Aorta (tissue), 5 donors: Measurements from ENCODE around the gene ACP6. TPM values are rescaled to one million over a fixed set of nuclear protein-coding genes. Genes with fewer than 3 reads are reported as not detected.
"Not testable (repeated sequence)": the region's sequence is repeated elsewhere in the genome, so short reads cannot be mapped to it uniquely, and the experiment has no call there.

Source experiments
- ATAC-seq: fragments of 200-7000 bp; cut with Tn5 transposase; one replicate; pipeline ENCODE4 v1.9.1; 2022; ENCODE audit warnings: moderate library complexity; ENCODE audit not compliant: low FRiP score
- DNase-seq, 2 donors: peaks; one replicate each; pipeline ENCODE4 v3.0.0-alpha.2; 2020
- H3K27ac ChIP-seq, 2 donors: one replicate each; pipeline ENCODE4 v1.5.1; 2013; ENCODE audit warnings: low read length in 2 of 2, mild to moderate bottlenecking in 2 of 2, moderate library complexity in 2 of 2, control low read depth in 1 of 2, inconsistent platforms in 1 of 2, low read depth in 1 of 2
- H3K27me3 ChIP-seq, 2 donors: one replicate each; pipeline ENCODE4 v1.6.1; 2013; ENCODE audit warnings: control low read depth in 1 of 2, low read length in 1 of 2, mild to moderate bottlenecking in 1 of 2, moderate library complexity in 1 of 2; ENCODE audit not compliant: insufficient read depth in 2 of 2, control insufficient read depth in 1 of 2
- H3K36me3 ChIP-seq, 2 donors: one replicate each; pipeline ENCODE4 v1.6.1; 2013; ENCODE audit warnings: control low read depth in 1 of 2, low read length in 1 of 2, mild to moderate bottlenecking in 1 of 2; ENCODE audit not compliant: insufficient read depth in 2 of 2, control insufficient read depth in 1 of 2
- H3K4me1 ChIP-seq, 2 donors: one replicate each; pipeline ENCODE4 v1.6.1; 2013; ENCODE audit warnings: low read length in 2 of 2, control low read depth in 1 of 2, mild to moderate bottlenecking in 1 of 2, moderate library complexity in 1 of 2; ENCODE audit not compliant: insufficient read depth in 2 of 2, control insufficient read depth in 1 of 2
- H3K4me3 ChIP-seq, 2 donors: one replicate each; pipeline ENCODE4 v1.5.1; 2013; ENCODE audit warnings: low read length in 2 of 2, control low read depth in 1 of 2, mild to moderate bottlenecking in 1 of 2
- H3K9me3 ChIP-seq: one replicate; pipeline ENCODE4 v1.6.1; 2013; ENCODE audit warnings: mild to moderate bottlenecking, low read length; ENCODE audit not compliant: control insufficient read depth
- WGBS, 2 donors: extraction: QIAGEN DNeasy Blood & Tissue Kit; methylation state at CpG; one replicate each; pipeline ENCODE4 v1.1.7; 2013; 5-methylcytosine and 5-hydroxymethylcytosine counted together
- intact Hi-C, 2 donors: fragments of 100-400 bp; cut with DNase I; formaldehyde crosslinking; loops; one replicate each; pipeline versions ENCODE4 v1.14.2 to v1.15.0; 2022
- polyA plus RNA-seq, 2 donors: library from polyadenylated mRNA; stranded (reverse); fragments of 200-250 nt; gene quantifications; one replicate each; pipeline ENCODE4 v1.2.3, GENCODE V29; 2013
- total RNA-seq, 2 donors: library from RNA; stranded (reverse); fragmentation: NEBNext Ultra II Directional; extraction: Animal tissue kit (Norgen Biotek cat#: 25700); gene quantifications; one replicate each; pipeline ENCODE4 v1.2.1, GENCODE V29; 2021
- donor health status: healthy with polysubstance abuse.
- donor health status: Bipolar disorder and iron deficiency.
- donor health status: DM: no; HTN: no; CAD: no.
- donor health status: DM: no; HTN: no; CAD: no.
- donor health status: DM: yes; HTN: yes; CAD: no.

ACP6 gene
- total and polyA plus RNA-seq, 4 donors: 5.9 to 24.0 (median 14.5) TPM

GRCh38 chr1:147683163-147683763 is 12.9 kb upstream of the ACP6 start:
- H3K4me1 ChIP-seq: no peaks in the 10 kb centered on the region

DNA sequence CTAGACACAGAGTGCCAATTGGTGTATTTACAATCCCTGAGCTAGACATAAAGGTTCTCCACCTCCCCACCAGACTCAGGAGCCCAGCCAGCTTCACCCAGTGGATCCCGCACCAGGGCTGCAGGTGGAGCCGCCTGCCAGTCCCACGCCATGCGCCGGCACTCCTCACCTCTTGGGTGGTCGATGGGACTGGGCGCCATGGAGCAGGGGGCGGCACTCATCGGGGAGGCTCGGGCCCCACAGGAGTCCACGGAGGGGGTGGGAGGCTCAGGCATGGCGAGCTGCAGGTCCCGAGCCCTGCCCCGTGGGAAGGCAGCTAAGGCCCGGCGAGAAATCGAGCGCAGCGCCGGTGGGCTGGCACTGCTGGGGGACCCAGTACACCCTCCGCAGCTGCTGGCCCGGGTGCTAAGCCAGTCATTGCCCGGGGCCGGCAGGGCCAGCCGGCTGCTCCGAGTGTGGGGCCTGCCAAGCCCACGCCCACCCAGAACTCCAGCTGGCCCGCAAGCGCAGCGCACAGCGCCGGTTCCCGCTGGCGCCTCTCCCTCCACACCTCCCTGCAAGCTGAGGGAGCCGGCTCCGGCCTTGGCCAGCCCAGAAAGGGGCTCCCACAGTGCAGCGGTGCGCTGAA is 10.4 kb upstream of the ACP6 start:
- H3K27ac ChIP-seq, intact Hi-C loops, DNase-seq, H3K9me3 ChIP-seq, H3K4me3 ChIP-seq, H3K36me3 ChIP-seq, H3K4me1 ChIP-seq, ATAC-seq, H3K27me3 ChIP-seq: not testable (repeated sequence)
- 96 to 97% methylated on average over 29 to 38 of the region's 38 CpGs for WGBS, 2 donors

More at GRCh38 chr1:147683163-147683763, 12.9 kb upstream of the ACP6 start:
- intact Hi-C loops: no loop called here
- Histone ChIP-seq H3K9me3 (peaks cover 7% of the 10 kb centered on the region), H3K27ac (no peak overlapping the region), H3K27me3 (no peaks in the 10 kb centered on the region), H3K4me3 (no peak overlapping the region), H3K36me3 (no peaks in the 10 kb centered on the region)
- no peak for DNase-seq
- ATAC-seq: no peak

DNA sequence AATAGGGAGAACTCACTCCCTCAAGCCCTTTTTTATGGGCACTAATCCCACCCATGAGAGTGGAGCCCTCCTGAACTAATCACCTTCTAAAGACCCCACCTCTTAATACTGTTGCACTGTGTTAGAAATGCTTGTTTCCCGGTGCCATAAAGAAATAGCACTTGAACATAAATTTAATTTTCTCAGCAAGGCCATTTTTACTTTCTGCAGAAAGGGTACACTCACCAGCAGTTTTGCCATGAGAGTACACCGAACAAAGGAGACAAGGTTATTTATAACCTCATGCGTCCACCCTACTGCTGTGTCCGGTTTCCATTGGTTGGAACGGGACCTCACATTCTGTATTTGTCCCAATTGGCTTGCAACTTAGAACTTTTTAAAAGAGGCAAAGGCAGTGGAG is 7.4 kb upstream of the ACP6 start:
- WGBS, 2 donors: 90 to 95% methylated on average over 5 of the region's 5 CpGs
- DNase-seq, H3K9me3 ChIP-seq, intact Hi-C loops, H3K27ac ChIP-seq, H3K27me3 ChIP-seq, H3K36me3 ChIP-seq, H3K4me1 ChIP-seq, H3K4me3 ChIP-seq, ATAC-seq: not testable (repeated sequence)

DNA sequence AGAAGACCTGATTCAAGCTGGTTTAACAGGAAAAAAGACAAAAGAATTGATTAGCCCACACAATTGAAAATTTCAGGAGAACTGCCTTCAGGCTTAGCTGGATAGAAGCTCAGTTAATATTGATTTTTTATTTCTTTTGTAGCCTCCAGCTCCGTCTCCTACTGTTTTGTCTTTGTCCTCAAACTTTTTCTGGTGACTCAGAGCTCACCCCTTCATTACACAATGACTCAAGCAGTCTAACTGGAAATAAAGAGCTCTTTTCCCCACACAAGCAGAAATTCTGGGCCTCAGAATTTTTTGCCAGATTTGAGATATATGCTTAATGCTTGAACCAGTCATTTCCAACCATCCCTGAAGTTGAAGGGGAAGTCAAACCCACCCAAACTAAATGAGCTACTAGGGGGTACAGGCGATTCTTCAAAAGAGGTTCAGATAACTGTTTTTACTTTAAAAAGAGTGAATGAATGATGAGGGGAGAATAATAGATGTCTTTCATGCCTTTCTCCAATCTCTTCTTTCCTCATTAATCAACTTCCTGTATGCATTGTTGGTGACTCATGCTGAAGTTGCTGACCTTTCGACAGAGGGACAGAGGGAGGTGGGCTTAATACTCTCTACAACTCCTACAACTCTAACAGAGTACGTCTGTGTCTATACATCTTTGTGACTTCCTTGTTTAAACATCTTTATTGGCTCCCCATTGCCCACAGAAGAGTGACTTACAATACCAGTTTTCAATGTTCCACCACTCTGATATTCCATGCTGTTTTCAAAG is 6.2 kb upstream of the ACP6 start:
- Histone ChIP-seq H3K36me3 (no peaks in the 10 kb centered on the region), H3K4me3 (no peak overlapping the region), H3K27me3 (no peaks in the 10 kb centered on the region), H3K9me3 (peaks cover 3% of the 10 kb centered on the region), H3K4me1 (no peaks in the 10 kb centered on the region), H3K27ac (no peak overlapping the region)
- ATAC-seq (no peak), DNase-seq (no peak)
- intact Hi-C loops: no loop called here
- WGBS, 2 donors: 56 to 65% methylated on average over 4 of the region's 4 CpGs

GRCh38 chr1:147673816-147674215 is 3.5 kb upstream of the ACP6 start:
- WGBS, 2 donors: 51 to 52% methylated on average over 2 of the region's 2 CpGs
- Histone ChIP-seq H3K4me1 (no peaks in the 10 kb centered on the region), H3K27ac (no peak overlapping the region), H3K27me3 (no peaks in the 10 kb centered on the region), H3K4me3 (no peak overlapping the region), H3K9me3 (peaks cover 3% of the 10 kb centered on the region), H3K36me3 (no peaks in the 10 kb centered on the region)
- ATAC-seq: no peak
- no peak for DNase-seq
- intact Hi-C loops: no loop called here

- Histone ChIP-seq H3K36me3 (no peaks in the 10 kb centered on the region), H3K27me3 (no peaks in the 10 kb centered on the region), H3K4me1 (no peaks in the 10 kb centered on the region), H3K4me3 (no peak overlapping the region), H3K9me3 (peaks cover 1% of the 10 kb centered on the region), H3K27ac (no peak overlapping the region)
- DNase-seq (no peak), ATAC-seq (no peak)
- intact Hi-C loops: no loop called here
- 41 to 45% methylated on average over 2 of the region's 2 CpGs for WGBS, 2 donors
Measured at GRCh38 chr1:147673406-147673805, 3.1 kb upstream of the ACP6 start.

DNA sequence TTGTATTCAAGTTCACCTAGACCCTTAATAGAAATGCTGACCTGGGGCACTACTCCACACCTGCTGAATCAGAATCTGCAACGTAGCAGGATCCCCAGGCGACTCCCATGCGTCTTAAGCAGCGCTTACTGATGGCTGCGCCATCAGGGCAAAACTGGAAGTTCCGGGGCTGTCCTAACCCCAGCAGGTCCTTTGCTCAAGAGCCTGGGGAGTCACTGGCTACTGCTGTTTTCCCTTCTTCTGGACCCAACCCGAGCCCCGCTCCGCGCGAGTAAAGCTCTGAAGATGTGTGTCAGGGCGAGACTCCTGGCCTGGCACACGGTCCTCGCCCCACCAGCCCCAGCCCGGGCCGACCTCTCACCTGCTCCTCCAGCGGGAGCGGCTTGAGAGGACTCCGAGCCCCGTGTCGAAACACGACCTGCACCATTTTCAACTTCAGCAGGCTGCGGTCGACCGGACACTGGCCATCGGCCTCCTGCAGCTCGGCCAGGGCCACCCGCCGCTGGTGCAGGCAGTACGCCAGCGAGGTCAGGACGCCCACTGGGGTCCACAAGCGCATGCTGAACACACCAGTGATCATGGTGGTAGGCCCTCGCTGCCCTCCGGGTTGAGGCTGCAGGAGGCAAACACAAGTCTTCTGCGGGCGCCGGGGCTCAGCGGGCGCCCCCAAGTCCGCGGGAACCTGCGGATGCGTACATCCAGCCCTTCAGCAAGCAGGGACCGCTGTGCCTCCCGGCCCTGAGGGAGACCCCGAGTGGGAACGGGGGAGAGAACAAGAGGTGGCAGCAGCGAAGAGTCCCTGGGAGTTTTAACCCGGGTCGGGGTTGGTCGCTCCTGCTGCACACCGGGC is 630 bp downstream of the ACP6 start:
- Histone ChIP-seq H3K27ac (peak overlapping the region in 1 of 2 donors; percentile 76), H3K4me1 (no peaks in the 10 kb centered on the region), H3K4me3 (peak overlapping the region; percentile 75 to 97), H3K36me3 (no peaks in the 10 kb centered on the region), H3K27me3 (no peaks in the 10 kb centered on the region), H3K9me3 (no peaks in the 10 kb centered on the region)
- intact Hi-C loops: no loop called here
- 0% methylated on average over 52 to 53 of the region's 53 CpGs for WGBS, 2 donors
- peak; percentile 62 to 84 for DNase-seq
- ATAC-seq: peak; percentile 77

DNA sequence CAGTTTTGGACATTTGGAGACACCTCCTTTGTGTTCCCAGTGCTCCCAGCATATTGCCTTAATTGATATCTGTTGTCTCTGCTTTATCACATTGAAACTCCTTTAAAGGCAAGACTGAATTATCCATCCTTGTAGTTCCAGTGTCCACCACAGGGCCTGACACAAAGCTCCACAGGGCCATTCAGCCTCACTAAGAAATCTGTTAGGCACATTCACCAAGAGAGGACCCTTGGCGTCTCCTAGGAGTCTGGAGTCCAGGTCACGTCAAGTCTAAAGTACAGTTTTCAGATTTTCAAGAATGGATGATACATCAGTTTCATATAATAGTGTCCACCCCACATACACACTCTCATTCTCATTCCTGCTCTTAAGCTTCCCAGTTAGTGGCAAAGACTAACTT is 4.8 kb downstream of the ACP6 start:
- H3K27me3 ChIP-seq: no peaks in the 10 kb centered on the region
- no peak overlapping the region for H3K27ac ChIP-seq
- no peak for ATAC-seq
- no peaks in the 10 kb centered on the region for H3K9me3 ChIP-seq
- 94% methylated on average over 2 of the region's 2 CpGs for WGBS, 2 donors
- H3K36me3 ChIP-seq: no peaks in the 10 kb centered on the region
- no peaks in the 10 kb centered on the region for H3K4me1 ChIP-seq
- DNase-seq: no peak
- intact Hi-C loops: no loop called here
- H3K4me3 ChIP-seq: no peak overlapping the region
